ENCODE measurements around the gene ROR2.

DNA sequence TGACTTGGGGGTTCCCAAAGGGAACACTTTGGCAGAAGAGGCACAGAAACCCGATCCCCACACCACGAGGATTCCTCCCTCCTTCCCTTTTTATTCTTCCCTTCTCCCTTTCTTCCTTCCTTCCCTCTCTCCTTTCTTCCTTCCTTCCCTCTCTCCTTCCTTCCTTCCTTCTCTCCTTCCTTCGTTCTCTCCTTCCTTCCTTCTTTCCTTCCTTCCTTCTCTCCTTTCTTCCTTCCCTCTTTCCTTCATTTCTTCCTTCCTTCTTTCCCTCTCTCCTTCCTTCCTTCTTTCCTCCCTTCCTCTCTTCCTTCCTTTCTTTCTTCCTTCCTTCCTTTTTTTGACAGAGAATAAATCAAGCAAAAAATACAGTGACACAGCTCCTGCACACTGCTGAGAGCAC is 358.4 kb downstream of the ROR2 start:
- TF ChIP-seq EZH2 (IDR thresholded peaks at IDR 0.05) = no peak
- TF ChIP-seq POLR2AphosphoS5 (IDR thresholded peaks at IDR 0.05; ENCODE audit: borderline replicate concordance, low read depth, low read length) = no peak
- TF ChIP-seq FOXP2 (optimal IDR thresholded peaks at IDR 0.05; ENCODE audit: control extremely low read depth, extremely low read length, insufficient read depth) = no peak

All from SK-N-MC (cell line).